Keratinocyte (primary cell): Measurements from ENCODE around the gene IL18RAP. TPM values are rescaled to one million over a fixed set of nuclear protein-coding genes. Genes with fewer than 3 reads are reported as not detected.

Experiments used
- DNase-seq: peaks from one replicate; pipeline ENCODE4 v3.0.0-alpha.2; 2011; ENCODE audit warnings: low read depth, missing footprints, low spot score
- FAIRE-seq: peaks from 2 replicates; lab custom pipeline; 2011; peaks lifted over from hg19 to GRCh38; lab: Jason Lieb, UNC
- H2AFZ ChIP-seq: 2 replicates; pipeline ENCODE4 v1.6.0; 2012; ENCODE audit warnings: low read length, control low read depth, inconsistent platforms; ENCODE audit not compliant: control insufficient read depth
- H3K27ac ChIP-seq: 2 replicates; pipeline ENCODE4 v1.5.1; 2011; ENCODE audit warnings: low read length; ENCODE audit not compliant: control insufficient read depth, insufficient read depth
- H3K27me3 ChIP-seq: 3 replicates; pipeline ENCODE4 v1.6.0; 2011; ENCODE audit warnings: low read length; ENCODE audit not compliant: control insufficient read depth, insufficient read depth; ENCODE audit errors: extremely low read depth
- H3K36me3 ChIP-seq, 2 experiments: 2 replicates in 1 of 2; 3 replicates in 1 of 2; pipeline ENCODE4 v1.5.1; 2011; ENCODE audit warnings: low read length in 2 of 2, mild to moderate bottlenecking in 1 of 2; ENCODE audit not compliant: control insufficient read depth in 2 of 2, insufficient read depth in 2 of 2; ENCODE audit errors: extremely low read depth in 1 of 2
- H3K4me1 ChIP-seq: 3 replicates; pipeline ENCODE4 v1.5.1; 2011; ENCODE audit warnings: low read length; ENCODE audit not compliant: control insufficient read depth, insufficient read depth; ENCODE audit errors: extremely low read depth
- H3K4me2 ChIP-seq: 3 replicates; pipeline ENCODE4 v1.6.0; 2011; ENCODE audit warnings: low read depth, low read length; ENCODE audit not compliant: control insufficient read depth, insufficient read depth; ENCODE audit errors: extremely low read depth
- H3K4me3 ChIP-seq, 3 experiments: fragments of 200-600 bp in 1 of 3; sonication (generic) in 1 of 3; 2 replicates in 2 of 3; 3 replicates in 1 of 3; pipeline ENCODE4 v1.5.1; 2011 to 2016; ENCODE audit warnings: low read length in 3 of 3, mild to moderate bottlenecking in 3 of 3, control low read depth in 2 of 3, inconsistent platforms in 1 of 3, low read depth in 1 of 3, mixed read lengths in 1 of 3, mixed run types in 1 of 3, moderate library complexity in 1 of 3; ENCODE audit not compliant: control insufficient read depth in 2 of 3, insufficient read depth in 2 of 3; ENCODE audit errors: extremely low read depth in 1 of 3
- H3K79me2 ChIP-seq: 2 replicates; pipeline ENCODE4 v1.6.0; 2012; ENCODE audit warnings: low read length; ENCODE audit not compliant: control insufficient read depth, insufficient read depth
- H3K9ac ChIP-seq: 3 replicates; pipeline ENCODE4 v1.6.0; 2011; ENCODE audit warnings: low read length; ENCODE audit not compliant: control insufficient read depth, insufficient read depth; ENCODE audit errors: extremely low read depth
- H3K9me1 ChIP-seq: 3 replicates; pipeline ENCODE4 v1.6.0; 2011; ENCODE audit warnings: low read length; ENCODE audit not compliant: control insufficient read depth, insufficient read depth; ENCODE audit errors: extremely low read depth
- H3K9me3 ChIP-seq: 2 replicates; pipeline ENCODE4 v1.5.1; 2012; ENCODE audit warnings: low read depth, low read length; ENCODE audit not compliant: control insufficient read depth
- H4K20me1 ChIP-seq: 3 replicates; pipeline ENCODE4 v1.6.0; 2011; ENCODE audit warnings: low read length; ENCODE audit not compliant: control insufficient read depth, insufficient read depth; ENCODE audit errors: extremely low read depth
- CTCF ChIP-seq, 3 experiments: IDR thresholded peaks in 1 of 3; conservative IDR thresholded peaks in 1 of 3; optimal IDR thresholded peaks in 1 of 3; 2 replicates in 2 of 3; 3 replicates in 1 of 3; pipeline versions ENCODE3 to v1.5.1; 2011; ENCODE audit warnings: low read length in 3 of 3, mild to moderate bottlenecking in 3 of 3, moderate library complexity in 2 of 3, control low read depth in 1 of 3, inconsistent platforms in 1 of 3; ENCODE audit not compliant: insufficient read depth in 2 of 3; ENCODE audit errors: extremely low read depth in 1 of 3
- EZH2 ChIP-seq: IDR thresholded peaks from one replicate; pipeline ENCODE4 v1.6.1; 2012; ENCODE audit warnings: inconsistent platforms, mild to moderate bottlenecking, low read length, moderate library complexity
- dilution Hi-C: fragments of 300-500 bp; cut with MboI; formaldehyde crosslinking; loops from one replicate; pipeline ENCODE4 v1.7.0; 2020; ENCODE audit warnings: low sequenced_read_pairs; ENCODE audit not compliant: extremely low pct_ligation_motif_present
- polyA plus RNA-seq, 5 experiments: library from polyadenylated mRNA; depleted of rRNA in 3 of 5; stranded (reverse) in 3 of 5; stranded (forward) in 1 of 5; unstranded in 1 of 5; fragments of >200 nt; gene quantifications; 1 replicate in 1 of 5; 2 replicates in 3 of 5; 3 replicates in 1 of 5; pipeline versions ENCODE4 v1.2.1 to v1.2.3, GENCODE V29; 2011 to 2012; ENCODE audit warnings: missing spikeins in 2 of 5, low read depth in 1 of 5, low replicate concordance in 1 of 5
- small RNA-seq, 3 experiments: library from RNA; depleted of rRNA; stranded (forward); fragments of <200 nt; gene quantifications; one replicate each; pipeline ENCODE3, GENCODE V24; 2012; ENCODE audit warnings: low read depth in 3 of 3, low replicate concordance in 1 of 3; ENCODE audit not compliant: insufficient read length in 3 of 3

IL18RAP gene
- polyA plus RNA-seq, 1 donor (not counting 4 experiments of a cell fraction or from before 2014, with no cell fraction given), result not detected

GRCh38 chr2:102498414-102498813 is 75.5 kb downstream of the IL18RAP start:
- H3K9ac ChIP-seq, result no peak overlapping the region
- no peak overlapping the region for H3K27ac ChIP-seq
- no peaks in the 10 kb centered on the region for H3K36me3 ChIP-seq
- no peak overlapping the region for H3K4me2 ChIP-seq
- no peaks in the 10 kb centered on the region for H3K9me1 ChIP-seq
- no peak for FAIRE-seq
- no peak overlapping the region for H2AFZ ChIP-seq
- no peaks in the 10 kb centered on the region for H3K4me1 ChIP-seq
- H3K4me3 ChIP-seq, result no peak overlapping the region
- no peak for TF ChIP-seq EZH2
- TF ChIP-seq CTCF (optimal IDR thresholded peaks at IDR 0.05 in 1 of 3, IDR thresholded peaks at IDR 0.05 in 1 of 3, conservative IDR thresholded peaks at IDR 0.05 in 1 of 3; ENCODE audit: extremely low read depth in 1 of 3, insufficient read depth in 2 of 3, low read length in 3 of 3), result no peak
- no peaks in the 10 kb centered on the region for H3K79me2 ChIP-seq
- no peaks in the 10 kb centered on the region for H3K9me3 ChIP-seq
- H3K27me3 ChIP-seq, result no peaks in the 10 kb centered on the region
- DNase-seq, result no peak
- no peaks in the 10 kb centered on the region for H4K20me1 ChIP-seq
- dilution Hi-C loops, result no loop called here

DNA sequence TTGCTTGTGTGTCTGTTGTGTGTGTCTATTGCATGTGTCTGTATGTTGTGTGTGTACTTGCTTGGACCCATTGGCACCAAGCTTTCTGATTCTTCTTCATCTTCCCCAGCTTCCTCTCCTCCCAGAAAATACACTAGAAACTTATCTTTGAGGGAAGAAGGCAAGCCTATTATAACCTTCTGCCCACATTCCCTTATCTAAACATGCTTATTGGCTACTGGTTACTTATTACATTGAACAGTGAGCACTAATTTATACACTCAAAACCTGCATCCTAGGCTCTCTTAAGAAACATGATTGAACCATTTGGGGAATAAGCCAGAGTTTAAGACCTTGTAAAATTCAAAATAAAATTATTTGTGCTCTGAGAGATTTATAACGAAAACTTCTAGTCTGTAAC is 76.6 kb downstream of the IL18RAP start:
- no peak for TF ChIP-seq CTCF (optimal IDR thresholded peaks at IDR 0.05 in 1 of 3, IDR thresholded peaks at IDR 0.05 in 1 of 3, conservative IDR thresholded peaks at IDR 0.05 in 1 of 3; ENCODE audit: extremely low read depth in 1 of 3, insufficient read depth in 2 of 3, low read length in 3 of 3)
- TF ChIP-seq EZH2, result no peak
- dilution Hi-C loops, result no loop called here
- no peaks in the 10 kb centered on the region for H3K36me3 ChIP-seq

More for the DNA sequence above, 76.6 kb downstream of the IL18RAP start:
- Histone ChIP-seq H3K9me3 (no peaks in the 10 kb centered on the region), H3K27ac (no peak overlapping the region), H3K4me1 (no peaks in the 10 kb centered on the region), H3K9ac (no peak overlapping the region), H3K4me3 (no peak overlapping the region), H4K20me1 (no peaks in the 10 kb centered on the region), H3K79me2 (no peaks in the 10 kb centered on the region), H3K4me2 (no peak overlapping the region), H2AFZ (no peak overlapping the region), H3K9me1 (no peaks in the 10 kb centered on the region), H3K27me3 (no peaks in the 10 kb centered on the region)
- DNase-seq (no peak), FAIRE-seq (no peak)

Small RNAs within 50 kb of the gene (small RNA-seq; reads per million reads assigned to genes)
- gene MIR4772, result 0 reads per million in 3 experiments

Other genes with a start within 250 kb of the IL18RAP start
- 1.1 to 1.5 TPM (median 1.4 TPM) in 3 replicates for gene IL1RL2, start 236.1 kb upstream of the IL18RAP start, polyA plus RNA-seq
- 0.22 to 1.3 TPM (median 0.93 TPM) in 3 replicates for gene IL1RL1, start 111.6 kb upstream of the IL18RAP start, polyA plus RNA-seq
- gene IL18R1, start 67.4 kb upstream of the IL18RAP start, polyA plus RNA-seq, result 1.5 to 1.7 TPM (median 1.6 TPM) in 3 replicates
- gene SLC9A4, start 50.1 kb downstream of the IL18RAP start, polyA plus RNA-seq, result not detected in 3 replicates
- gene SLC9A2, start 196.4 kb downstream of the IL18RAP start, polyA plus RNA-seq, result 0.05 to 0.13 TPM (median 0.09 TPM) in 3 replicates